H1 (cell line): ENCODE measurements around the gene NRXN3. TPM values are rescaled to one million over a fixed set of nuclear protein-coding genes. Genes with fewer than 3 reads are reported as not detected.

ENCODE experiments used
- CTCF ChIA-PET: fragments of 300-600 bp; sonication (Branson Sonifier 250); formaldehyde crosslinking; loops from one replicate; lab custom pipeline; 2021; ENCODE audit not compliant: partially characterized antibody; lab: Charles Lee
- POLR2A ChIA-PET: fragments of 300-600 bp; sonication (Branson Sonifier 250); formaldehyde crosslinking; loops from one replicate; lab custom pipeline; 2021; ENCODE audit warnings: inconsistent platforms; ENCODE audit not compliant: partially characterized antibody; lab: Charles Lee
- DNase-seq, 2 experiments: peaks; one replicate each; pipeline versions ENCODE4 v3.0.0 to v3.0.0-alpha.2; 2010 to 2022; ENCODE audit warnings: low spot score in 2 of 2, low read depth in 1 of 2, mixed read lengths in 1 of 2
- FAIRE-seq: peaks from 2 replicates; lab custom pipeline; 2011; peaks lifted over from hg19 to GRCh38; lab: Jason Lieb, UNC
- H2AFZ ChIP-seq: 2 replicates; pipeline ENCODE4 v1.8.1; 2012; ENCODE audit warnings: low read length, inconsistent platforms
- H2AK5ac ChIP-seq: 2 replicates; pipeline ENCODE4 v1.6.1; 2013; ENCODE audit warnings: low read depth, low read length
- H2BK120ac ChIP-seq: replicated peaks from 2 replicates; pipeline ENCODE3; 2013; ENCODE audit warnings: low read depth, low read length, inconsistent platforms
- H2BK12ac ChIP-seq: 2 replicates; pipeline ENCODE4 v1.6.1; 2013; ENCODE audit warnings: low read depth, low read length
- H2BK15ac ChIP-seq: 2 replicates; pipeline ENCODE4 v1.6.1; 2013; ENCODE audit warnings: low read length
- H2BK20ac ChIP-seq: 2 replicates; pipeline ENCODE4 v1.6.1; 2013; ENCODE audit warnings: low read length
- H2BK5ac ChIP-seq: 2 replicates; pipeline ENCODE4 v1.6.1; 2013; ENCODE audit warnings: low read depth, low read length
- H3K14ac ChIP-seq: 2 replicates; pipeline ENCODE4 v1.6.1; 2013; ENCODE audit warnings: inconsistent platforms; ENCODE audit not compliant: insufficient read length
- H3K18ac ChIP-seq: 2 replicates; pipeline ENCODE4 v1.6.1; 2013; ENCODE audit warnings: low read length; ENCODE audit errors: extremely low read depth
- H3K23ac ChIP-seq: 2 replicates; pipeline ENCODE4 v1.6.1; 2013; ENCODE audit warnings: inconsistent platforms; ENCODE audit not compliant: insufficient read length
- H3K23me2 ChIP-seq: 2 replicates; pipeline ENCODE4 v1.6.1; 2013; ENCODE audit warnings: low read depth, low read length
- H3K27ac ChIP-seq: 2 replicates; pipeline ENCODE4 v1.6.1; 2011; ENCODE audit warnings: low read depth, low read length, inconsistent platforms
- H3K27me3 ChIP-seq, 4 experiments: replicated peaks in 1 of 4; 1 replicate in 1 of 4; 2 replicates in 3 of 4; pipeline versions ENCODE4 v1.6.1 to v1.8.1; 2011 to 2013; ENCODE audit warnings: low read length in 3 of 4, mild to moderate bottlenecking in 3 of 4, inconsistent platforms in 2 of 4, mixed read lengths in 2 of 4, moderate library complexity in 1 of 4; ENCODE audit not compliant: control insufficient read depth in 3 of 4, insufficient read depth in 3 of 4; ENCODE audit errors: extremely low read depth in 1 of 4
- H3K36me3 ChIP-seq, 4 experiments: 2 replicates each; pipeline versions ENCODE4 v1.6.1 to v1.8.1; 2011 to 2013; ENCODE audit warnings: mild to moderate bottlenecking in 4 of 4, low read length in 3 of 4, moderate library complexity in 2 of 4, control low read depth in 1 of 4, inconsistent platforms in 1 of 4; ENCODE audit not compliant: insufficient read depth in 4 of 4, control insufficient read depth in 2 of 4
- H3K4ac ChIP-seq: replicated peaks from 2 replicates; pipeline ENCODE3; 2013; ENCODE audit warnings: low read length, low read depth, mixed read lengths, inconsistent platforms; ENCODE audit not compliant: insufficient read length
- H3K4me1 ChIP-seq, 4 experiments: replicated peaks in 1 of 4; 1 replicate in 1 of 4; 2 replicates in 3 of 4; pipeline versions ENCODE4 v1.6.1 to v1.8.1; 2011 to 2013; ENCODE audit warnings: low read length in 3 of 4, inconsistent platforms in 2 of 4, mixed read lengths in 1 of 4; ENCODE audit not compliant: insufficient read depth in 4 of 4, control insufficient read depth in 3 of 4
- H3K4me2 ChIP-seq, 2 experiments: 2 replicates each; pipeline versions ENCODE4 v1.6.1 to v1.8.1; 2011 to 2013; ENCODE audit warnings: low read depth in 2 of 2, low read length in 2 of 2, control low read depth in 1 of 2, inconsistent platforms in 1 of 2, mild to moderate bottlenecking in 1 of 2; ENCODE audit not compliant: insufficient read depth in 1 of 2
- H3K4me3 ChIP-seq, 4 experiments: fragments of 200-600, 300-600 bp in 1 of 4; sonication (generic), shearing (Covaris generic), sonication (Bioruptor Twin) in 1 of 4; 2 replicates each; pipeline versions ENCODE4 v1.5.1 to v1.8.1; 2011 to 2016; ENCODE audit warnings: low read length in 4 of 4, low read depth in 3 of 4, control low read depth in 2 of 4, inconsistent platforms in 2 of 4, mild to moderate bottlenecking in 2 of 4, mixed read lengths in 1 of 4, moderate library complexity in 1 of 4; ENCODE audit not compliant: insufficient read depth in 2 of 4; ENCODE audit errors: extremely low read depth in 1 of 4
- H3K56ac ChIP-seq: replicated peaks from 2 replicates; pipeline ENCODE3; 2013; ENCODE audit warnings: low read depth, mild to moderate bottlenecking, mixed read lengths, low read length, inconsistent platforms; ENCODE audit not compliant: insufficient read length
- H3K79me1 ChIP-seq: 2 replicates; pipeline ENCODE4 v1.6.1; 2013; ENCODE audit warnings: low read depth, low read length, control low read depth
- H3K79me2 ChIP-seq, 2 experiments: 2 replicates each; pipeline versions ENCODE4 v1.6.1 to v1.8.1; 2012 to 2013; ENCODE audit warnings: low read length in 2 of 2, mild to moderate bottlenecking in 2 of 2, inconsistent platforms in 1 of 2; ENCODE audit not compliant: insufficient read depth in 2 of 2, control insufficient read depth in 1 of 2
- H3K9ac ChIP-seq, 4 experiments: replicated peaks in 1 of 4; 1 replicate in 1 of 4; 2 replicates in 3 of 4; pipeline versions ENCODE4 v1.6.1 to v1.8.1; 2011 to 2013; ENCODE audit warnings: low read depth in 3 of 4, low read length in 3 of 4, control low read depth in 2 of 4, mild to moderate bottlenecking in 2 of 4, moderate library complexity in 2 of 4, inconsistent platforms in 1 of 4; ENCODE audit errors: extremely low read depth in 1 of 4
- H3K9me3 ChIP-seq, 2 experiments: 2 replicates each; pipeline versions ENCODE4 v1.6.1 to v1.8.1; 2012 to 2013; ENCODE audit warnings: mild to moderate bottlenecking in 2 of 2, moderate library complexity in 2 of 2, control low read depth in 1 of 2, inconsistent platforms in 1 of 2, low read depth in 1 of 2, low read length in 1 of 2, mixed read lengths in 1 of 2; ENCODE audit not compliant: insufficient read depth in 2 of 2
- H4K20me1 ChIP-seq, 2 experiments: replicated peaks in 1 of 2; 2 replicates each; pipeline versions ENCODE3 to v1.8.1; 2011 to 2013; ENCODE audit warnings: inconsistent platforms in 2 of 2, low read length in 2 of 2, mild to moderate bottlenecking in 1 of 2; ENCODE audit not compliant: insufficient read depth in 2 of 2, control insufficient read depth in 1 of 2
- H4K5ac ChIP-seq: 2 replicates; pipeline ENCODE4 v1.6.1; 2013; ENCODE audit warnings: low read length, low read depth, mixed read lengths, inconsistent platforms; ENCODE audit not compliant: insufficient read length
- H4K8ac ChIP-seq: 2 replicates; pipeline ENCODE4 v1.8.0; 2013; ENCODE audit warnings: mild to moderate bottlenecking, moderate library complexity, low read length, inconsistent platforms; ENCODE audit not compliant: insufficient read depth; ENCODE audit errors: extremely low read depth
- H4K91ac ChIP-seq: replicated peaks from 2 replicates; pipeline ENCODE3; 2013; ENCODE audit warnings: low read length, mixed read lengths, inconsistent platforms; ENCODE audit not compliant: insufficient read length
- SIRT6 ChIP-seq: IDR thresholded peaks from one replicate; pipeline ENCODE4 v1.7.1; 2012; ENCODE audit warnings: low read length, inconsistent platforms
- WGBS, 2 experiments: shearing (Covaris generic) in 1 of 2; methylation state at CpG; one replicate each; pipeline versions ENCODE4 v1.1.6 to v1.1.7; 2013 to 2015; ENCODE audit warnings: low lambda C conversion rate in 2 of 2, mixed read lengths in 2 of 2, inconsistent platforms in 1 of 2, low coverage in 1 of 2, missing lambda C conversion rate in 1 of 2; ENCODE audit not compliant: insufficient replicate concordance in 2 of 2, insufficient coverage in 1 of 2, insufficient read length in 1 of 2; ENCODE audit errors: extremely low coverage in 1 of 2, missing lambda C conversion rate in 1 of 2; 5-methylcytosine and 5-hydroxymethylcytosine counted together
- polyA plus RNA-seq, 7 experiments: library from polyadenylated mRNA; depleted of rRNA in 3 of 7; stranded (reverse) in 5 of 7; unstranded in 2 of 7; fragments of >200 nt in 5 of 7; fragments of 200-250 nt in 2 of 7; gene quantifications; 1 replicate in 5 of 7; 2 replicates in 1 of 7; 4 replicates in 1 of 7; pipeline versions ENCODE4 v1.2.1 to v1.2.3, GENCODE V29; 2011 to 2013; ENCODE audit warnings: missing spikeins in 2 of 7, mixed read lengths in 2 of 7
- total RNA-seq: library from RNA; stranded (reverse); fragmentation: NEBNext Ultra II Directional; extraction: Animal tissue kit (Norgen Biotek cat#: 25700); gene quantifications from 2 replicates; pipeline ENCODE4 v1.2.1, GENCODE V29; 2021

The NRXN3 gene
- total and polyA plus RNA-seq, 2 of the 8 experiments (the other 6 are each of a cell fraction or from before 2014, with no cell fraction given), result 2.6 to 4.1 TPM

DNA sequence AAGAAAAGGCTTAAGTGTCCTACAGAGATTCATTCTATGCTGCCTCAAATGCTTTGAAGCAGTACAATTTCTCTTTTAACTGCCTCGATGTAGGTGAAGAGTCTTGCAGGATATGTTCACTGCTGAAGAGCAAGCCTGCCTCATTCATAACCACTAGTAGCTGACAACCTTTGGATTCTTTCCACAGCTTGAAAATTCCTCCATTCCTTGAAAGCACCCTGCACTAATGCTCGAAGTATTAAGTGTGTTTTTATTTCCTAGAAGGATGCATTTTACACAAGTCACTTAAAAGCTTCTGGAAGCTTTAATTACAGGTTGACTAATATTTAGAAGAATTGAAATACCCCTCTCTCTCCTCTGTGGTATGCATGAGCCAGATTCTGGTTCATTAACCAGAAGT lies 1611.7 kb downstream of the NRXN3 start:
- POLR2A ChIA-PET, result no interaction called here
- no peak overlapping the region for H2BK15ac ChIP-seq
- H3K36me3 ChIP-seq, result no peaks in the 10 kb centered on the region; a peak in 1 of 8 replicates
- no peak overlapping the region for H3K4me2 ChIP-seq
- H3K4me1 ChIP-seq, result no peaks in the 10 kb centered on the region; a peak in 1 of 7 replicates
- no peak overlapping the region for H3K23ac ChIP-seq
- CTCF ChIA-PET, result interaction anchor here (0.8 to 0.9 kb wide), 2 partner anchors 29 to 420 kb away, joined by 3 read pairs; no protein-coding TSS in a partner anchor
- H3K9me3 ChIP-seq, result no peaks in the 10 kb centered on the region
- no peak overlapping the region for H2BK120ac ChIP-seq
- WGBS, 2 experiments, result 100% methylated on average over 2 of the region's 2 CpGs; no CpG with 5 or more reads in 1 of the 2 experiments
- no peak overlapping the region for H3K18ac ChIP-seq
- no peak for FAIRE-seq
- H2BK5ac ChIP-seq, result no peak overlapping the region
- no peak overlapping the region for H3K27ac ChIP-seq
- no peak overlapping the region for H2AFZ ChIP-seq
- no peak overlapping the region for H3K4me3 ChIP-seq
- no peak overlapping the region for H4K91ac ChIP-seq
- H3K9ac ChIP-seq, result no peak overlapping the region
- H3K14ac ChIP-seq, result no peak overlapping the region
- H4K20me1 ChIP-seq, result no peaks in the 10 kb centered on the region
- H2AK5ac ChIP-seq, result no peak overlapping the region
- H3K79me1 ChIP-seq, result no peaks in the 10 kb centered on the region
- no peak for DNase-seq
- no peak for TF ChIP-seq SIRT6
- H3K79me2 ChIP-seq, result no peaks in the 10 kb centered on the region
- peaks cover 0 to 1% (median 0%) of the 10 kb centered on the region in 4 experiments; a peak in 1 of 7 replicates for H3K27me3 ChIP-seq
- H3K23me2 ChIP-seq, result no peaks in the 10 kb centered on the region
- no peak overlapping the region for H4K5ac ChIP-seq
- H2BK12ac ChIP-seq, result no peak overlapping the region
- H3K56ac ChIP-seq, result no peak overlapping the region
- H2BK20ac ChIP-seq, result no peak overlapping the region
- H4K8ac ChIP-seq, result no peak overlapping the region
- H3K4ac ChIP-seq, result no peak overlapping the region
